Stimulated activated CD8-positive, alpha-beta memory T cell treated with anti-CD3 and anti-CD28 coated beads, Interleukin-7, amount 100 ng/mL, for 4 hours (primary cell): ENCODE measurements around the gene EPHB1.
"Not testable (repeated sequence)": the region's sequence is repeated elsewhere in the genome, so short reads cannot be mapped to it uniquely, and the experiment has no call there.

Source experiments
- DNase-seq, 2 donors: peaks; one replicate each; pipeline ENCODE4 v3.0.0-alpha.2; 2020; ENCODE audit warnings: low read depth in 2 of 2

EPHB1 gene

GRCh38 chr3:135203026-135203425, 408.0 kb downstream of the EPHB1 start:
- no peak for DNase-seq

- DNase-seq, result no peak
Measured at GRCh38 chr3:135213213-135213612, 418.2 kb downstream of the EPHB1 start.

- no peak for DNase-seq
Measured at GRCh38 chr3:135213822-135214221, 418.8 kb downstream of the EPHB1 start.

GRCh38 chr3:135214400-135214799, 419.3 kb downstream of the EPHB1 start:
- DNase-seq, result no peak

- no peak for DNase-seq
Measured at GRCh38 chr3:135215516-135215915, 420.5 kb downstream of the EPHB1 start.

- DNase-seq, result no peak
Measured at GRCh38 chr3:135216659-135217058, 421.6 kb downstream of the EPHB1 start.

GRCh38 chr3:135217730-135218129, 422.7 kb downstream of the EPHB1 start:
- no peak for DNase-seq

- no peak for DNase-seq
Measured at GRCh38 chr3:135218304-135218703, 423.2 kb downstream of the EPHB1 start.

GRCh38 chr3:135218782-135219181, 423.7 kb downstream of the EPHB1 start:
- no peak for DNase-seq

- no peak for DNase-seq
Measured at GRCh38 chr3:135224815-135225362, 429.8 kb downstream of the EPHB1 start.

GRCh38 chr3:135226057-135226456, 431.0 kb downstream of the EPHB1 start:
- no peak for DNase-seq

GRCh38 chr3:135228201-135228600, 433.1 kb downstream of the EPHB1 start:
- DNase-seq, result no peak

GRCh38 chr3:135229018-135229495, 434.0 kb downstream of the EPHB1 start:
- DNase-seq, result no peak

GRCh38 chr3:135231737-135232136, 436.7 kb downstream of the EPHB1 start:
- no peak for DNase-seq

GRCh38 chr3:135232226-135232625, 437.2 kb downstream of the EPHB1 start:
- DNase-seq, result no peak

- not testable (repeated sequence) for DNase-seq
Measured at GRCh38 chr3:135233476-135233875, 438.4 kb downstream of the EPHB1 start.

- no peak for DNase-seq
Measured at GRCh38 chr3:135235541-135235940, 440.5 kb downstream of the EPHB1 start.

- DNase-seq, result no peak
Measured at GRCh38 chr3:135237371-135238143, 442.5 kb downstream of the EPHB1 start.

GRCh38 chr3:135238236-135238830, 443.3 kb downstream of the EPHB1 start:
- DNase-seq, result no peak

GRCh38 chr3:135238871-135239614, 444.0 kb downstream of the EPHB1 start:
- no peak for DNase-seq

- no peak for DNase-seq
Measured at GRCh38 chr3:135239615-135239884, 444.5 kb downstream of the EPHB1 start.

- DNase-seq, result no peak
Measured at GRCh38 chr3:135240426-135240825, 445.4 kb downstream of the EPHB1 start.

GRCh38 chr3:135242285-135242684, 447.2 kb downstream of the EPHB1 start:
- DNase-seq, result no peak
